HG02840 (cell line): ENCODE results near the gene HOXC9.
A peak's percentile ranks its signal among the peaks of the same experiment; 100 is the strongest.

Experiments
- ATAC-seq: cut with Tn5 transposase; IDR thresholded peaks from one replicate; pipeline ENCODE4 v1.9.1; 2021; ENCODE audit warnings: mild to moderate bottlenecking, moderate library complexity, moderate number of reproducible peaks; ENCODE audit not compliant: unreplicated experiment, low FRiP score

Gene HOXC9

GRCh38 chr12:54011665-54012532, 11.9 kb downstream of the HOXC9 start:
- no peak for ATAC-seq

- ATAC-seq, result no peak
These were observed 12.9 kb downstream of the HOXC9 start for GRCh38 chr12:54012631-54013409.

GRCh38 chr12:54014377-54015017, 14.5 kb downstream of the HOXC9 start:
- no peak for ATAC-seq

GRCh38 chr12:54015018-54015931, 15.3 kb downstream of the HOXC9 start:
- no peak for ATAC-seq

GRCh38 chr12:54016051-54016450, 16.1 kb downstream of the HOXC9 start:
- no peak for ATAC-seq

GRCh38 chr12:54016478-54016964, 16.6 kb downstream of the HOXC9 start:
- no peak for ATAC-seq

GRCh38 chr12:54017027-54017788, 17.2 kb downstream of the HOXC9 start:
- ATAC-seq, result peak; percentile 17

GRCh38 chr12:54017878-54018467, 18.0 kb downstream of the HOXC9 start:
- peak; percentile 84 for ATAC-seq

GRCh38 chr12:54018468-54018984, 18.6 kb downstream of the HOXC9 start:
- ATAC-seq, result no peak

- no peak for ATAC-seq
These were observed 19.3 kb downstream of the HOXC9 start for GRCh38 chr12:54019091-54019811.

GRCh38 chr12:54019924-54020590, 20.1 kb downstream of the HOXC9 start:
- no peak for ATAC-seq

GRCh38 chr12:54020591-54021405, 20.8 kb downstream of the HOXC9 start:
- ATAC-seq, result no peak

- ATAC-seq, result no peak
These were observed 21.6 kb downstream of the HOXC9 start for GRCh38 chr12:54021432-54022013.

- no peak for ATAC-seq
These were observed 23.3 kb downstream of the HOXC9 start for GRCh38 chr12:54022960-54023884.

GRCh38 chr12:54024127-54024526, 24.2 kb downstream of the HOXC9 start:
- no peak for ATAC-seq
